HG03135 (cell line): ENCODE measurements around the gene CCP110.

Source experiments
- ATAC-seq: cut with Tn5 transposase; IDR thresholded peaks from one replicate; pipeline ENCODE4 v1.9.1; 2021; ENCODE audit warnings: mild to moderate bottlenecking, moderate library complexity; ENCODE audit not compliant: unreplicated experiment

The CCP110 gene

DNA sequence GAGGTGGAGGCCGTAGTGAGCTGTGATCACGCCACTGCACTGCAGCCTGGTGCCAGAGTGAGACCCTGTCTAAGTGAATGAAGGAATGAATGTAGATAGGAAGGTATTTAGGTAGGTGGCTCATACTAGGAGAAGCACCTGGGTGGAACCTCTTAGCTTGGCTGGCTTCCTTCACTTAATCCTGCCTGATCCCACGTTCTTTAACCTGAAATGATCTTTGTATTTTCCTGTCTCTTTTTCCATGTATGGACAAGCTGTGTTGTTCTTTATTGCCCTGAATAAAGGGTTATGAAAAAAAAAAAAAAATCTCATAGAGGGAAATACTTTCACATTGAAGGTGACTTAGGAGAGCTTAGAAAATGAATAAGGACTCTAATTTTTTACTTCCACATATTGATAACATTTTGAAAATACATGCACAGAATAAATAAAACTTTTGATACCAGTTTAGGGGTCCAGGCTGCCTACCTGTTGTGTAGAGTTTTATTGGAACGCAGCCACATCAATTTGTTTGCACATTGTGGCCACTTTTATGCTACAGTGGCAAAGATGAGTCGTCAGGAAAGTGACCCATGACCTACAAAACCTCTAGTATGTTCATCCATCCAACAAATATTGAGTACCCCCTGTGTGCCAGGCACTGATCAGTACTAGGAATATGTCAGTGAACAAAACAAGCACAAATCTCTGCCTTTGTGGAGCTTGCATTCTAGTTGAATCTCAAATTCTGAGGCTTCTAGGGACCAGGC lies 76.4 kb downstream of the CCP110 start:
- no peak for ATAC-seq

GRCh38 chr16:19601083-19601976 lies 77.6 kb downstream of the CCP110 start:
- no peak for ATAC-seq
